Thyroid gland (tissue), 4 donors: ENCODE results near the gene CASP10.

Experiments
- CTCF ChIP-seq, 6 experiments: fragments of 200-600 bp in 3 of 6; fragments of 450-650 bp in 3 of 6; sonication (generic) in 3 of 6; IDR thresholded peaks; one replicate each; pipeline ENCODE4 v1.5.1; 2016 to 2019; ENCODE audit warnings: antibody characterized with exemption in 6 of 6, mild to moderate bottlenecking in 2 of 6, inconsistent platforms in 1 of 6, moderate library complexity in 1 of 6
- POLR2A ChIP-seq, 2 donors: fragments of 450-650 bp; IDR thresholded peaks; one replicate each; pipeline ENCODE4 v1.6.1; 2017; ENCODE audit warnings: antibody characterized with exemption in 2 of 2, mild to moderate bottlenecking in 2 of 2, moderate library complexity in 1 of 2

GRCh38 chr2:201261906-201262305 is 79.0 kb downstream of the CASP10 start:
- TF ChIP-seq CTCF (IDR thresholded peaks at IDR 0.05) (no peak), POLR2A (IDR thresholded peaks at IDR 0.05) (no peak)
